PFSK-1 (cell line): ENCODE results near the gene GYPC.

Experiments used
- FOXP2 ChIP-seq: optimal IDR thresholded peaks from 2 replicates; pipeline ENCODE3; 2011; ENCODE audit warnings: borderline replicate concordance, control low read depth, inconsistent platforms; ENCODE audit not compliant: insufficient read depth; ENCODE audit errors: extremely low read length, extremely low read depth
- POLR2AphosphoS5 ChIP-seq: IDR thresholded peaks from 2 replicates; pipeline ENCODE4 v1.6.1; 2012; ENCODE audit warnings: low read depth, mild to moderate bottlenecking, control low read depth, low read length, moderate library complexity
- SIN3A ChIP-seq: IDR thresholded peaks from 2 replicates; pipeline ENCODE4 v1.6.1; 2012; ENCODE audit warnings: mild to moderate bottlenecking, low read length, moderate library complexity, borderline replicate concordance; ENCODE audit not compliant: insufficient read depth
- TAF1 ChIP-seq: IDR thresholded peaks from 2 replicates; pipeline ENCODE4 v1.6.1; 2012; ENCODE audit warnings: low read length, control low read depth, borderline replicate concordance; ENCODE audit not compliant: insufficient read depth
- TF ChIP-seq, protein P1 (sequence below), 2 experiments: IDR thresholded peaks; 2 replicates each; pipeline versions ENCODE4 v1.6.1 to v1.8.0; 2011 to 2012; ENCODE audit warnings: low read depth in 2 of 2, low read length in 2 of 2, control low read depth in 1 of 2, inconsistent platforms in 1 of 2, mild to moderate bottlenecking in 1 of 2, moderate library complexity in 1 of 2; ENCODE audit not compliant: insufficient read depth in 1 of 2

Gene GYPC

DNA sequence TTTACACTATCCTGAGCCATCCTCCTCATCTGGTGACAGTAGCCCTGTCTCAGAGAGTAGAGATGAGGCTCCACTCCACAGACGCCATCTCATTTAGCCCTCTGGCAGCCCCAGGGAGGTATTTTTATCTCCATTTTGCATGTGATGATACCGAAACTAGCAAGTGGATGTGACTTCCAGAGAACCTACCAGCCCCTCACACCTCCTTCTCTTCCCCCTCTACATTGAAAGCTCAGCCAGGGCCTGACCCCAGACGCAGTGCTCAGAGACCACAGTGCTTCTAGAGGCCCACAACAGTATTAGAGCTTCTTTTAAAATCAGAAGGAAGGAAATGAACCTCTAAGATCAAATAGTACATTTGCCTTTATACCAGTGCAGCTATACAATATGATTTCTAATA is 8.3 kb downstream of the GYPC start:
- TF ChIP-seq, protein P1, sequence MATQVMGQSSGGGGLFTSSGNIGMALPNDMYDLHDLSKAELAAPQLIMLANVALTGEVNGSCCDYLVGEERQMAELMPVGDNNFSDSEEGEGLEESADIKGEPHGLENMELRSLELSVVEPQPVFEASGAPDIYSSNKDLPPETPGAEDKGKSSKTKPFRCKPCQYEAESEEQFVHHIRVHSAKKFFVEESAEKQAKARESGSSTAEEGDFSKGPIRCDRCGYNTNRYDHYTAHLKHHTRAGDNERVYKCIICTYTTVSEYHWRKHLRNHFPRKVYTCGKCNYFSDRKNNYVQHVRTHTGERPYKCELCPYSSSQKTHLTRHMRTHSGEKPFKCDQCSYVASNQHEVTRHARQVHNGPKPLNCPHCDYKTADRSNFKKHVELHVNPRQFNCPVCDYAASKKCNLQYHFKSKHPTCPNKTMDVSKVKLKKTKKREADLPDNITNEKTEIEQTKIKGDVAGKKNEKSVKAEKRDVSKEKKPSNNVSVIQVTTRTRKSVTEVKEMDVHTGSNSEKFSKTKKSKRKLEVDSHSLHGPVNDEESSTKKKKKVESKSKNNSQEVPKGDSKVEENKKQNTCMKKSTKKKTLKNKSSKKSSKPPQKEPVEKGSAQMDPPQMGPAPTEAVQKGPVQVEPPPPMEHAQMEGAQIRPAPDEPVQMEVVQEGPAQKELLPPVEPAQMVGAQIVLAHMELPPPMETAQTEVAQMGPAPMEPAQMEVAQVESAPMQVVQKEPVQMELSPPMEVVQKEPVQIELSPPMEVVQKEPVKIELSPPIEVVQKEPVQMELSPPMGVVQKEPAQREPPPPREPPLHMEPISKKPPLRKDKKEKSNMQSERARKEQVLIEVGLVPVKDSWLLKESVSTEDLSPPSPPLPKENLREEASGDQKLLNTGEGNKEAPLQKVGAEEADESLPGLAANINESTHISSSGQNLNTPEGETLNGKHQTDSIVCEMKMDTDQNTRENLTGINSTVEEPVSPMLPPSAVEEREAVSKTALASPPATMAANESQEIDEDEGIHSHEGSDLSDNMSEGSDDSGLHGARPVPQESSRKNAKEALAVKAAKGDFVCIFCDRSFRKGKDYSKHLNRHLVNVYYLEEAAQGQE (IDR thresholded peaks at IDR 0.05; ENCODE audit: insufficient read depth in 1 of 2, low read depth in 2 of 2, low read length in 2 of 2): no peak
- TF ChIP-seq POLR2AphosphoS5 (no peak), TAF1 (no peak), FOXP2 (no peak), SIN3A (no peak)

DNA sequence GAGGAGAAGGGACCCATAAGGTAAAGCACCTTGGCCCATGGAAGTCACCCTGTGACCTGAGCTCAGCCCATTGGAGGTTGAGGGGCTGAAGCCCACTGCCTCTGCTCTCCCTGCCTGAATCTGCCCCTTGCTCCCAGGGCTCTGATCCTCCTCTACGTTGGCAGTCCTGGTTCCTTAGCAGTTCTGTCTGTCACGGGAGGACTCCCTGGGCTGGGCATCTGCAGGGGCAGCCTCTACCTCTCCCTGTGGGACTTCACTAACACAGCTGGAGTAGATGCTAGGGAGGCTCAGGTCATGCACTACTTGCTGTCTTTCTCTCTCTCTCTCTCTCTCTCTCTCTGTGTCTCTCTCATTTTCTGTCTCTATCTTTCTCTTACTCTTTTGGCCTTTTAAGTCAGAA is 8.7 kb downstream of the GYPC start:
- TF ChIP-seq POLR2AphosphoS5 (no peak), FOXP2 (no peak), SIN3A (no peak), TAF1 (no peak)
- TF ChIP-seq, protein P1 (IDR thresholded peaks at IDR 0.05; ENCODE audit: insufficient read depth in 1 of 2, low read depth in 2 of 2, low read length in 2 of 2): no peak

DNA sequence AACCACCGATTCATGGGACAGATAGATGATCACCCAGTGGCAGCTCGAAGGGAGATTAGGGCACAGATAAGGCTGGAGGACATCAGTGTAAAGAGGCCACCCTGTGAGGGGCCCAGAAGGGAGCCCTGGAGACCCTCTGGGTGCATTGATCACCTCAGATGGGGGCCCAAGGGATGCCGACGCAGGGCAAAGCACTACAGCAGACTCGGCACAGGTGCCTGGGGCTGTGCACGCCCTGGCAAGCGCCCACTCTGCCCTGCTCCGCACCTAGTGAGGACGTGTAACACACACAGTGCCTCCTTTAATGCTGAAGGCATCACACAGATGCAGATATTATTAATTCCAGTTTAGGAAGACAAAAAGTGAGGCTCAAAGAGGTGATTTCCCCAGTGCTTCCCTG is 9.5 kb downstream of the GYPC start:
- TF ChIP-seq POLR2AphosphoS5 (no peak), FOXP2 (no peak), TAF1 (no peak), SIN3A (no peak)
- TF ChIP-seq, protein P1 (IDR thresholded peaks at IDR 0.05; ENCODE audit: insufficient read depth in 1 of 2, low read depth in 2 of 2, low read length in 2 of 2): no peak

DNA sequence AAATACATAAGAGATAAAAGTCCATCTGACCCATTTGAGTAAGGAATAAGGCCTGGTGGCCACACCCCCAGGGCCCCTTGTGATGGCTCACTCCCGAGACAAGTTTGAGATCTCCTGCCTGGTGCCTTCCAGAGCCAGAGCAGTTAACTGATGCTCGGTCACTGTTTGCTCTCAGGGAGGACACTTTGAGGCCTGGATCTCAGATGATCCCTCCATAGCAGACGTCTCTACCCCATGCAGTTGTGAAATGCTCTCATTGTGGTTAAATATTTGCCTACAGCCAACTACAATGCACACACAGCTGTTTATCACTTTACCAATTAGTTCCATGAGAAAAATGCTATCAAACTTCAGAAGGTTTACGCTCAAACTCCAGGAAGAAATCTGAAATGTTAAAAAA is 12.3 kb downstream of the GYPC start:
- TF ChIP-seq POLR2AphosphoS5: no peak
- TF ChIP-seq, protein P1 (IDR thresholded peaks at IDR 0.05; ENCODE audit: insufficient read depth in 1 of 2, low read depth in 2 of 2, low read length in 2 of 2): no peak
- no peak for TF ChIP-seq TAF1
- TF ChIP-seq FOXP2: no peak
- TF ChIP-seq SIN3A: no peak

DNA sequence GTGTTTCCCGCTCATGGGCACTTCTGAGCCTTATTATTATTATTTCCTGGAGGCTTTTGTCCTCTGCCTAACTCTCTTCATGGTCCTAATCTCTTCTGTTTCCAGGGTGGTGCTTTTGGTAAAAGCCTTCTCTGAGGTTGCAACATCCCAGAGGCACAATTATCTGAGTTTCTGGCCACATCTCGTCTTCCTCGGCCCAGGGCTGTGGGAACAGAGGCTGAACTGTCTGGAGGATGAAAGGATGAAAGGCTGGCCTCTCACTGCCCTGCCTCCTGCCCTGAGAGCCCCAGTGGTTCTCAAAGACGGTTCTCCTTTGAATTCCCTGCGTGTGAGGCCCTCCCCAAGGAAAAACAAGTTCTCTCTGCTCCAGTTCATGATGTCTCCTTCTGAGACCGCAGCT is 13.8 kb downstream of the GYPC start:
- TF ChIP-seq, protein P1 (IDR thresholded peaks at IDR 0.05; ENCODE audit: insufficient read depth in 1 of 2, low read depth in 2 of 2, low read length in 2 of 2): no peak
- TF ChIP-seq SIN3A (no peak), FOXP2 (no peak)
